ENCODE data around the gene DDX43.
"Not testable (repeated sequence)": the region's sequence is repeated elsewhere in the genome, so short reads cannot be mapped to it uniquely, and the experiment has no call there.

Gene DDX43

DNA sequence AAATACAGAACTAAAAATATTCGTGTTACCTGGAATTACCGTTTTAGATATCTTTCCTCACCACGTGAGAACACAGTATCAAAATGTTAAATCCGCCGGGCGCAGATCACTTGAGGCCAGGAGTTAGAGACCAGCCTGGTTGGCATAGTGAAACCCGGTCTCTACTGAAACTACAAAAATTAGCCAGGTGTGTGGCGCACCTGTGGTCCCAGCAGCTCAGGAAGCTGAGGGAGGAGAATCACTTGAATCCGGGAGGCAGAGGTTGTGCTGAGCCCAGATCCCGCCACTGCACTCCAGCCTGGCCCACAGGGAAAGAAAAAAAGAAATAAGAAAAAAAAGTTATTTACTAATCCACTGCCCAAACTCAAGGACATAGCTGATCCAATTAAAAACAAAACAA is 4.8 kb upstream of the DDX43 start:
- no peak for DNase-seq

DNA sequence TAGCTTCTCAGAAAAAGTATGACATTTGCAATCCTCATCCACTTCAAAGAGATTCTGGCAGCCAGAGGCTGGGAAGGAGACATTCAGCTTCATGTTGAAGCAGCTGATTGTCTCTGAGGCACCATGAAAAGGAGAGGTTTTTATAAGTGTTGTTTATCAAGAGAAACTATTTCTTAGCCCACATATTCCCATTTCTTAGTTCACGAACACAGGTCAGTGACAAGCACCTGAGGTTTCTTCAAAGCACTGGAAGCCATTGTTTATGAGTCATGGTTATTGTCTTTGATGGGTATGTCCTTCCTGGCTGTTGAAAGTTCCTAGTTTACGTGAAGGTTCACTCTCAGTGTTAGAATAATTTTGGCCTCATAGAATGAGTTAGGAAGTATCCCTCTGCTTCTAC is 3.0 kb upstream of the DDX43 start:
- DNase-seq = no peak

DNA sequence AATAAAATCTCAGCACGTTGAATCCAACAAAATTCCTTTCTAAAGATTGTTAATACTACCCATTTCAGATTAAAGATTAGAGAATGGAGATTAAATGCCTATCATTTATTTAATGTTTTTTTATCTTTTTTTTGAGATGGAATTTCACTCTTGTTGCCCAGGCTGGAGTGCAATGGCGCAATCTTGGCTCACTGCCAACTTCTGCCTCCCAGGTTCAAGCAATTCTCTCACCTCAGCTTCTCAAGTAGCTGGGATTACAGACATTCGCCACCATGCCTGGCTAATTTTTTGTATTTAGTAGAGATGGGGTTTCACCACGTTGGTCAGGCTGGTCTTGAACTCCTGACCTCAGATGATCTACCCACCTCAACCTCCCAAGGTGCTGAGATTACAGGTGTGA is 2.4 kb upstream of the DDX43 start:
- not testable (repeated sequence) for DNase-seq

GRCh38 chr6:73393278-73393677 is 1.4 kb upstream of the DDX43 start:
- no peak for DNase-seq

DNA sequence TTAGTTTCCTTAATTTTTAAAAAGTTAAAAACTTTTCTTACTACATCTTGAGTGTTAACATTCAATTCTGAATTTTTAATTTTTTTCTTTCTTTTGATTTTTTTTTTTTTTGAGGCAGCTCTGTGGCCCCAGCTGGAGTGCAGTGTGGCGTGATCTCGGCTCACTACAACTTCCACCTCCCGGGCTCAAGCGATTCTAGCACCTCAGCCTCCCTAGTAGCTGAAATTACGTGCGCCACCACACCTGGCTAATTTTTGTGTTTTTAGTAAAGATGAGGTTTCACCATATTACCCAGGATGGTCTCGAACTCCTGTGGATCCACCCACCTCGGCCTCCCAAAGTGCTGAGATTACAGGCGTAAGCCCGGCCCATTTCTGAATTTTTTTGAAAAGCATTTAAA is 1.2 kb downstream of the DDX43 start:
- no peak for DNase-seq

DNA sequence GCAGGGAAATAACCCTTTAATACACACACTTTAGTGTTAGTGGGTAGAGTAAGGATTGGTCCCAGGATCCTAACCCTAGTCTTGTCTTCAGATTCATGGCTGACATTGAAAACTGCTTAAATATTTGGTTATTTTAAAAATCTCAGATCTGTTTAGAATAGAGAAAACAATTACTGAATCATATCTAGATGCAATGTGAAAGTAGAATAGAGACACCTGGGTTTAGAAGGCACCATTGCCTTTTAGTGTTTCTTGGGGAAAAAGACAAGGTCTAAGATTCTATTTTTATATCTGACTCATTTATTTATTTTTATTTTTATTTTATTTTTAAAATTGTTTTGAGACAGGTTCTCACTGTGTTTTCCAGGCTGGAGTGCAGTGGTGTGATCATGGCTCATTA is 6.0 kb downstream of the DDX43 start:
- DNase-seq = no peak

DNA sequence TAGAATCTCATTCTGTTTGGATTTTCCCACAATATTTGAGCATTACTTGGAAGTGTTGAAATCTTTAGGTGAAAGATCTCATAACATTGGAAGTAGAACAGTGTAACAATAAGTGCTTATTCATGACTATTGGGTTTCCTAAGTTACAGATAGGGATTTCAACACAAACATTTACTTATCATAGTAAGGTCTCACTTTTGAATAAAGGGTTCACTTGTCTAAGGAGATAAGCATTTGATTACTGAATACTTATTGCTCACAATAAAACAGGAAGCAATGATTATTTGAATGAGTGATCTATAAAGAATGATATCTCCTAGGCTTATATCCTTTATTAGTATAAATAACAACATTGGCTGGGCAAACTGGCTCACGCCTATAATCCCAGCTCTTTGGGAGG is 14.8 kb downstream of the DDX43 start:
- no peak for DNase-seq

DNA sequence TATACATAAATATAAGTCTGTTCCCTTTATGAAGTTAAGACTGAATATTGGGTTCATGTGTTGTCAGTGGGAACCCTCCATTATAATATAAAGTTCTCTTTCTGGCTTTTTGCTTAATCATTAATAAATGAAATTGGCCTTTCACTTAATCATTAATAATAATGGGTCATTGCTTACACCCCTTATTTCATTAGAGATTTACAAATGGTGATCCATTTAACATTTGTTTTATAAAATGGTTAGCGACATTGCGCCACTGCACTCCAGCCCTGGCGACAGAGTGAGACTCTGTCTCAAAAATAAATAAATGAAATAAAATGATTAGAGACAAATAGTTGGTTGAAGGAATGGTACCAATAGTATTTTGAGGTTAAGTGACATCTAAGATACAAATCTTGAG is 18.5 kb downstream of the DDX43 start:
- DNase-seq = no peak

GRCh38 chr6:73418081-73418741 is 23.6 kb downstream of the DDX43 start:
- DNase-seq = no peak

GRCh38 chr6:73421534-73421933 is 26.9 kb downstream of the DDX43 start:
- no peak for DNase-seq

DNA sequence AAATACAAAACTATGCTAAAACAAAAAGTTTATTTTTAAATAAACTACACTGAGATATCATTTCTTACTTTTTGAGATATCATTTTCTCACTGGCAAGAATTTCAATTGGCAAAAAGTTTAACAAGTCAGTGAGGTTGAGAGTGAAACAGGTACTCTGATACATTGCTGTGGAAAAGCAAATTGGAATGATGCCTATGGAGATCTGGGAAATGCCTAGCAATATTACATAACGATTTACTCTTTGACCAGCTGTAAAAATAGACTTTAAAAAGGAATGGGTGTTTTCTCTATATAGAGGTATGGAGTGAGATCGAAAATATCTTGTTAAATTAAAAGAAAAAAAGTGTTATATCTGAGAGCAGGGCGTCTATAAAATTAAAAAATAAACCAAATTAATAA is 40.6 kb downstream of the DDX43 start:
- DNase-seq = no peak

GRCh38 chr6:73443555-73443954 is 48.9 kb downstream of the DDX43 start:
- no peak for DNase-seq

- DNase-seq = no peak
These were observed 56.8 kb downstream of the DDX43 start for GRCh38 chr6:73451223-73452106.

- no peak for DNase-seq
These were observed 57.5 kb downstream of the DDX43 start, which contains the start of gene CGAS for GRCh38 chr6:73452107-73452461. Gene CGAS, minus strand, starts transcription at chr6:73452297. Its CDS starts 116 bp downstream, at chr6:73452181.

DNA sequence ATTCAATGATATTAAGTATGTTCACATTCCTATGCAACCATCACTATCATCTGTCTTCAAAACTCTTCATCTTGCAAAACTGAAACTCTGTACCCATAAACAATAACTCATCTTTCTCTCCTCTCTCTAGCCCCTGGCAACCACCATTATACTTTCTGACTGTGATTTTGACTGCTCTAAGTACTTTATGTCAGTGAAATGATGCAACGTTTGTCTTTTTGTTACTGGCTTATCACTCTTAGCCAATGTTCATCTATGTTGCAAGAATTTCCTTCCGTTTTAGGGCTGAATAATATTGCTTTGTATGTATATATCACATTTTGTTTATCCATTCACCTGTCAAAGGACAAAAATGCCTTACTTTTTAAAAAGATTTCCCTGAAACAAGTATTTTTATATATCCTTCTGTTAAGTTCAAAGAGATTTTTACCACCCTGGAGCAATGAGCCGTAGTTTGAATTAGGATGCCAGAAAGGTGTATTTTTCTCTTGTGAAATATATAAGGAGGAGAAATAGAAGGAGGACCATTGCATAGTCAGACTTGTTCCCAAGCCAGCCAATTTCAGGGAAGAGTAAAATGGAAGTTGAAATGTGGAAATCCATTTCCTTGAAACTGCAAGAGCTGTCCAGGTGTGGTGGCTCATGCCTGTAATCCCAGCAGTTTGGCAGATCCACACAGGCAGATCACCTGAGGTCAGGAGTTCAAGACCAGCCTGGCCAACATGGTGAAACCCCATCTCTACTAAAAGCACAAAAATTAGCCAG is 61.4 kb downstream of the DDX43 start:
- no peak for DNase-seq

GRCh38 chr6:73459474-73459873 is 64.8 kb downstream of the DDX43 start:
- not testable (repeated sequence) for DNase-seq

- no peak for DNase-seq
These were observed 65.4 kb downstream of the DDX43 start for GRCh38 chr6:73460056-73460455.

GRCh38 chr6:73461537-73462350 is 67.1 kb downstream of the DDX43 start, which contains the start of gene MTO1:
Gene MTO1, plus strand, starts transcription at chr6:73461737. Its CDS starts 118 bp downstream, at chr6:73461855.
- DNase-seq = peak; percentile 53
